Kidney glomerular epithelial cell (primary cell): ENCODE results near the gene FLNB.
A peak's percentile ranks its signal among the peaks of the same experiment; 100 is the strongest.

Experiments
- DNase-seq: peaks from one replicate; lab custom pipeline; 2025; lab: John Stamatoyannopoulos, UW

FLNB gene

DNA sequence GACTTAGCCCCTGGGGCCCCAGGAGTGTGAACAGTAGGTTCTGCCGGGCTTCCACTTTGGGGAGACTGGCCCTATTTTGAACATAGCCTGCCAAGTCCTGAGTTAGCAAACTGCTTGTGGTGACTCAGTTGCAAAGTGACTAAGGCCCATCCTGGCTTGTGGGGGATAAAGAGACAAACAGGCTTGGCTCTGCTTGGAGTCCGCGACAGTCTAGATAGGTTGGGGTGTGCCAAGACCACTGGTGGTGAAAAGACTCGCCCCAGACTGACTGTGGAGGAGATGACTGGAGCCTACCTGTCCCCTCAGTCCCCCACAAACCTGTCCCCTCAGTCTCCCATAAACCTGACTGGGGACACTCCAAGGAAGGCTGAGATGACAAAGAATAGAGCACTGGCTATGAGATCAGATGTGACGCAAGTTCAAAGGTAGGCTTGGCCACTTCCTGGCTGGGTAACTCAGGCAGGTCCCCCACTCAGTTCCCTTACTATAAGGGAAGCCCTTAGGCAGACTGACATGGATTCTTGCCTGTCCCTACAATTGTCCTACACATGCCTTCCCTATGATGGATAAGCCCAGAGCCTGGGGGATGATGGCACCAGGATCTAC is 198.3 kb downstream of the FLNB start:
- no peak for DNase-seq

DNA sequence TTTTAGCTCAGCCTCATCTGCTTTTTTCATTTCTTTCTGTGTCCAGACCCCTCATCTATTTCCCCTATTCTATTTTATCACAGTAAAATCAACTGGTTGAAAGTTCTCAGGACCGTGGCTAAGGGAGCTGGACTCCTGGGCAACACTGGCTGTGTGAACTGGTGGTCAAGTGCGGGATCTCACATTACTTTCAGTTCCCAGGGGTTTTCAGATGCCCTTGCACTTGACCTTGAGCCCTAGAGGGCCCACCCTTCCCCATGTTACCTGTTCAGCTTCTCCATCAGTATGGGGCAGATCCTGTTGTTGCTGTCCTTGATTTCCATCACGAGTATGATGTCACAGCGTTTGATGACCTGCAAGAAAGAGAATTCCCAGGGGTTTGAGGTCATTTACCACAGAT is 199.7 kb downstream of the FLNB start:
- DNase-seq, result no peak

- no peak for DNase-seq
Measured at GRCh38 chr3:58209933-58210332, 201.7 kb downstream of the FLNB start.

GRCh38 chr3:58210761-58211460 is 202.7 kb downstream of the FLNB start, which contains the start of gene DNASE1L3:
Gene DNASE1L3 (minus strand): TSS chr3:58210972. CDS start chr3:58210906, 66 bp downstream.
- DNase-seq, result no peak

GRCh38 chr3:58214484-58215316 is 206.5 kb downstream of the FLNB start:
- no peak for DNase-seq

GRCh38 chr3:58215317-58216025 is 207.2 kb downstream of the FLNB start:
- no peak for DNase-seq

DNA sequence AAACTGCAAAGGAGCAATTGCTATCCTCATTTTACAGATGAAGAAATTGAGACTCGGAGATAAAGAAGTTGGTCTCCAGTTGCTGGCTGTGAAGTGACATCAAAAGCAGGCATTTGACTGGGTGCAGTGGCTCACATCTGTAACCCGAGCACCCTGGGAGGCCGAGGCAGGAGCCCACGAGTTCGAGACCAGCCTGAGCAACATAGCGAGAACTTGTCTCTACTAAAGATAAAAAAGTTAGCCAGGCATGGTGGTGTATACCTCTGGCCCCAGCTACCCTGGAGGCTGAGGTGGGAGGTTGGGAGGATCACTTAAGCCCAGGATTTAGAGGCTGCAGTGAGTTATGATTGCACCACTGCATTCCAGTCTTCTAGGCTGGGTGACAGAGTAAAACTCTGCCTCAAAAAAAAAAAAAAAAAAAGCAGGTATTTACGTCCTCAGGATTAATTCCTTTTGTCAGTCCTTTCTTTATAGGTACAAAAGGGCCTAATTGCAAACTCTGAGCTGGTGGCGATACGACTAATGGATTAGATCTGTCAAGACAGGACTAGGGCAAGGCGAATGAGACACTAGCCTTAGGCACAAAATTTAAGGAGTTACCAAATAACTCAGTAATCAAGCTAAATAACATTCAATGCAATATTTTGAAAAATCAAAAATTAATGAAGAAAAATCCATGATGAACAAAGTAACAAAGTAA is 208.4 kb downstream of the FLNB start:
- DNase-seq, result no peak

DNA sequence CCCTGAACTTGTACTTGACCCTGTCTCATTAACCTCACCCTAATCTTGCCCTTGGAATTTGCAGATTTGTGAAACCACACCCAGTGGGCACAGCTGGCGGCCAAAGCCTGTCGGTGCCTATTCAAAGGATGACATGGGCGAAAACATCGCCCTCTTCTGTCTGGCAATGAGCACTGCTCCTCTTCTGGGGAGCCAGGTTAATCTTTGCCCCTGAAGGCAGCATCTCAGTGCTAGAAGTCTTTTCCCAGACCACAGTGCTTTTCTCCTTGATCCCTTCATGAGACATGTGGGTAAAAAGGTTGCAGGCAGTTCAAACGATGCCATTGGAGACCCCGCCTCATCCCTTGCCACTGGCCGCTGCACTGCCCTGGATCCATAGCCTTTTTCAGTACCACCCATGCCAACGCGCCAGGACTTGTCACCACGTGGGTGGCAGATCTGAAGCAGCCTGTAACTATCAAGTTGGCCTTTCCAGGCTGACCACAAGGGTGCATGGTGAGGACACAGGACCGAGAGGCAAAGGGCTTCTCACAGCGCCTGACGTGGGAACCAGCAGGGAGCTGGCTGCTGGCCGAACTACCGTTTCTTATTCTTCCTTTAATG is 209.1 kb downstream of the FLNB start:
- DNase-seq, result peak; percentile 52

DNA sequence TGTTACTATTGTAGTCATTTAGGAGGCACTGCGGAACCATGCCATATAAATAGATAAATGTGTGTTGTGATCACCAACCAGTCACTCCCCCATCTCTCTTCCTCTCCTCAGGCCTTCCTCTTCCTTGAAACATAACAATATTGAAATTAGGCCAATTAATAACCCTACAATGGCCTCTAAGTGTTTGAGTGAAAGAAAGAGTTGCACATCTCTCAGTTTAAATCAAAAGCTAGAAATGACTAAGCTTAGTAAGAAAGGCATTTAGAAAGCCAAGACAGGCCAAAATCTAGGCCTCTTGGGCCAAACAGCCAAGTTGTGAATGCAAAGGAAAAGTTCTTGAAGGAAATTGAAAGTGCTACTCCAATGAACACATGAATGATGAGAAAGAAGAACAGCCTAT is 210.7 kb downstream of the FLNB start:
- DNase-seq, result no peak
